IPS-18a (cell line): ENCODE results near the gene PDE9A.
"Not testable (repeated sequence)": the region's sequence is repeated elsewhere in the genome, so short reads cannot be mapped to it uniquely, and the experiment has no call there.

Experiments used
- H3K27ac ChIP-seq: one replicate; pipeline ENCODE4 v1.5.1; 2013; ENCODE audit warnings: low read length
- H3K27me3 ChIP-seq: one replicate; pipeline ENCODE4 v1.6.1; 2013; ENCODE audit warnings: mild to moderate bottlenecking, low read length; ENCODE audit not compliant: control insufficient read depth, insufficient read depth
- H3K36me3 ChIP-seq: one replicate; pipeline ENCODE4 v1.6.1; 2013; ENCODE audit warnings: low read depth, low read length; ENCODE audit not compliant: control insufficient read depth
- H3K4me1 ChIP-seq: one replicate; pipeline ENCODE4 v1.6.1; 2013; ENCODE audit warnings: low read depth, low read length; ENCODE audit not compliant: control insufficient read depth
- H3K4me3 ChIP-seq: one replicate; pipeline ENCODE4 v1.5.1; 2013; ENCODE audit warnings: low read length
- H3K9ac ChIP-seq: one replicate; pipeline ENCODE4 v1.6.1; 2013; ENCODE audit warnings: mild to moderate bottlenecking, low read length, moderate library complexity
- H3K9me3 ChIP-seq: one replicate; pipeline ENCODE4 v1.6.1; 2013; ENCODE audit warnings: low read depth, low read length; ENCODE audit not compliant: control insufficient read depth

Gene PDE9A

GRCh38 chr21:42716074-42716473 is 62.7 kb downstream of the PDE9A start:
- Histone ChIP-seq H3K9ac (no peak overlapping the region), H3K27ac (no peak overlapping the region), H3K4me1 (no peaks in the 10 kb centered on the region), H3K36me3 (no peaks in the 10 kb centered on the region), H3K4me3 (no peak overlapping the region), H3K27me3 (no peaks in the 10 kb centered on the region), H3K9me3 (no peaks in the 10 kb centered on the region)

GRCh38 chr21:42720484-42720883 is 67.1 kb downstream of the PDE9A start:
- H3K27ac ChIP-seq, H3K4me3 ChIP-seq, H3K36me3 ChIP-seq, H3K27me3 ChIP-seq, H3K4me1 ChIP-seq, H3K9me3 ChIP-seq, H3K9ac ChIP-seq: not testable (repeated sequence)

- Histone ChIP-seq H3K9ac (no peak overlapping the region), H3K4me3 (no peak overlapping the region)
Observed at GRCh38 chr21:42721341-42721824, 68.0 kb downstream of the PDE9A start.

GRCh38 chr21:42722153-42722552 is 68.7 kb downstream of the PDE9A start:
- H3K27me3 ChIP-seq: no peaks in the 10 kb centered on the region
- H3K4me1 ChIP-seq: no peaks in the 10 kb centered on the region
- no peak overlapping the region for H3K9ac ChIP-seq
- H3K36me3 ChIP-seq: no peaks in the 10 kb centered on the region
- H3K4me3 ChIP-seq: no peak overlapping the region
- H3K9me3 ChIP-seq: no peaks in the 10 kb centered on the region
- H3K27ac ChIP-seq: no peak overlapping the region

More at GRCh38 chr21:42721341-42721824, 68.0 kb downstream of the PDE9A start:
- Histone ChIP-seq H3K27me3 (no peaks in the 10 kb centered on the region), H3K4me1 (no peaks in the 10 kb centered on the region), H3K36me3 (no peaks in the 10 kb centered on the region), H3K27ac (no peak overlapping the region), H3K9me3 (no peaks in the 10 kb centered on the region)

GRCh38 chr21:42722808-42723473 is 69.5 kb downstream of the PDE9A start:
- Histone ChIP-seq H3K9me3 (no peaks in the 10 kb centered on the region), H3K4me1 (no peaks in the 10 kb centered on the region), H3K9ac (no peak overlapping the region), H3K36me3 (no peaks in the 10 kb centered on the region), H3K27ac (no peak overlapping the region), H3K4me3 (no peak overlapping the region), H3K27me3 (no peaks in the 10 kb centered on the region)

GRCh38 chr21:42724226-42724920 is 71.0 kb downstream of the PDE9A start:
- Histone ChIP-seq H3K4me1 (no peaks in the 10 kb centered on the region), H3K4me3 (no peak overlapping the region), H3K27ac (no peak overlapping the region), H3K27me3 (no peaks in the 10 kb centered on the region), H3K9me3 (no peaks in the 10 kb centered on the region), H3K9ac (no peak overlapping the region), H3K36me3 (no peaks in the 10 kb centered on the region)

GRCh38 chr21:42725416-42725930 is 72.1 kb downstream of the PDE9A start:
- H3K9ac ChIP-seq: no peak overlapping the region
- no peaks in the 10 kb centered on the region for H3K36me3 ChIP-seq
- no peaks in the 10 kb centered on the region for H3K4me1 ChIP-seq
- H3K27ac ChIP-seq: no peak overlapping the region
- H3K9me3 ChIP-seq: no peaks in the 10 kb centered on the region
- no peak overlapping the region for H3K4me3 ChIP-seq
- no peaks in the 10 kb centered on the region for H3K27me3 ChIP-seq

- Histone ChIP-seq H3K9ac (no peak overlapping the region), H3K4me3 (no peak overlapping the region), H3K9me3 (no peaks in the 10 kb centered on the region), H3K27me3 (no peaks in the 10 kb centered on the region), H3K4me1 (no peaks in the 10 kb centered on the region), H3K36me3 (peaks cover 19% of the 10 kb centered on the region), H3K27ac (no peak overlapping the region)
Observed at GRCh38 chr21:42731264-42732032, 78.0 kb downstream of the PDE9A start.

- Histone ChIP-seq H3K4me3 (no peak overlapping the region), H3K9ac (no peak overlapping the region), H3K27ac (no peak overlapping the region), H3K36me3 (peaks cover 22% of the 10 kb centered on the region), H3K4me1 (no peaks in the 10 kb centered on the region), H3K9me3 (no peaks in the 10 kb centered on the region), H3K27me3 (no peaks in the 10 kb centered on the region)
Observed at GRCh38 chr21:42732033-42732410, 78.6 kb downstream of the PDE9A start.

- Histone ChIP-seq H3K4me1 (no peaks in the 10 kb centered on the region), H3K36me3 (peaks cover 24% of the 10 kb centered on the region), H3K4me3 (no peak overlapping the region), H3K27ac (no peak overlapping the region), H3K9ac (no peak overlapping the region), H3K27me3 (no peaks in the 10 kb centered on the region), H3K9me3 (no peaks in the 10 kb centered on the region)
Observed at GRCh38 chr21:42733037-42733627, 79.7 kb downstream of the PDE9A start.

GRCh38 chr21:42733874-42734273 is 80.5 kb downstream of the PDE9A start:
- Histone ChIP-seq H3K4me3 (no peak overlapping the region), H3K36me3 (peaks cover 24% of the 10 kb centered on the region)

More at GRCh38 chr21:42733874-42734273, 80.5 kb downstream of the PDE9A start:
- no peaks in the 10 kb centered on the region for H3K4me1 ChIP-seq
- no peak overlapping the region for H3K27ac ChIP-seq
- no peaks in the 10 kb centered on the region for H3K9me3 ChIP-seq
- no peak overlapping the region for H3K9ac ChIP-seq
- no peaks in the 10 kb centered on the region for H3K27me3 ChIP-seq
